Activated CD4-positive, CD25-positive, alpha-beta regulatory T cell treated with anti-CD3 and anti-CD28 coated beads, Interleukin-2, amount 50 U/mL, for 24 hours (primary cell): ENCODE results near the gene PAPLN.

ENCODE experiments used
- ATAC-seq, 2 donors: fragments of 150-1000 bp; cut with Tn5 transposase; one replicate each; pipeline ENCODE4 v1.10.0; 2021; ENCODE audit warnings: mild to moderate bottlenecking in 1 of 2, moderate library complexity in 1 of 2

PAPLN gene

GRCh38 chr14:73248108-73248868 is 11.0 kb downstream of the PAPLN start:
- no peak for ATAC-seq

GRCh38 chr14:73249108-73249507 is 11.8 kb downstream of the PAPLN start:
- no peak for ATAC-seq

DNA sequence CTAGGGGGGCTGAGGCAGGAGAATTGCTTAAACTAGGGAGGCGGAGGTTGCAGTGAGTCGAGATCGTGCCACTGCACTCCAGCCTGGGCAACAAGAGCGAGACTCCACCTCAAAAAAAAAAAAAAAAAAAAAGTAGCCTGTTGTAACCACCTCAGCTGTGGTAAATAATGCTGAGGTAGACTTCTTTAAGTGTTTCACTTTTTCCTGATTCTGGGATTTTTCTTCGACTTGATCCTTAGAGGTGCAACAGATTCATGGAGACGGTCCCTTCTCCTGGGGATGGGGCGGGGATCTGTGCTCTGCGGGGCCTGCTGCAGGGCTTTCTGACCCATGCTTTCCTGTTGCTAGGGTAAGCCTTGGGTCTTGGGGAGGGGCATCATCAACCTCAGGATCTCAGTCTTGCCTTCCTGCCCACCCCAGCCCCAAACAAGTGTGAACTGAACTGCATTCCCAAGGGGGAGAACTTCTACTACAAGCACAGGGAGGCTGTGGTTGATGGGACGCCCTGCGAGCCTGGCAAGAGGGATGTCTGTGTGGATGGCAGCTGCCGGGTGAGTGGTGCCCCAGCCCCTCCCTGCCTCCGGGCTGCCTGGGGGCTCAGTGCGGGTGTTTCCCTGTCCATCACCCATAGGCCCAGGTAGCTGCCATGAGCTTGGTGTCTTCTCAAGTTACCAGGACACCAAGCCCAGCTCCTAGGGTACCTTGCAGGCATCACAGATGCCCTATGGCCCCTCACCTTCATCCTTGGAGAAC is 12.4 kb downstream of the PAPLN start:
- no peak for ATAC-seq

DNA sequence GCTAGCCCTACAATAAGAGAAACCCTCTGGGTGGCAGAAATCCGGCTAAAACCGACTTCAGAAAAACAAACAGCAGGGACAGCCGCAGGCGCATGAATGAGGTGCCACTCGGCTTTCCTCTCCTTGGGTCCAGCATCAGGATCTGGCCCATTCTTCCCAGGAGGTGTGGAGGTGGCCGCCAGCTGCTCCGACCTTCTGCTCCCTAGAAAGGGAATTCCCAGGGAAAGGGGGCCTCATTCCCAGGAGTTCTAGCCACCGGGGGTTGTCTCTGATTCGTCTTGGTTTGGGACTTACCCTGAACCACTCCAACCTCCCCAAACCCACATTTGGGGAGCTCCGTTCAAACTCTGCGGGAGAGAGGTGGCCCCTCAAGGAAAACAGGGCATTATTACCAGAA is 13.0 kb downstream of the PAPLN start:
- no peak for ATAC-seq

GRCh38 chr14:73250781-73251500 is 13.6 kb downstream of the PAPLN start:
- no peak for ATAC-seq

- ATAC-seq = no peak
Measured at GRCh38 chr14:73251516-73252215, 14.4 kb downstream of the PAPLN start.

GRCh38 chr14:73252491-73253322 is 15.4 kb downstream of the PAPLN start:
- no peak for ATAC-seq

GRCh38 chr14:73253323-73253610 is 16.0 kb downstream of the PAPLN start:
- ATAC-seq = no peak

DNA sequence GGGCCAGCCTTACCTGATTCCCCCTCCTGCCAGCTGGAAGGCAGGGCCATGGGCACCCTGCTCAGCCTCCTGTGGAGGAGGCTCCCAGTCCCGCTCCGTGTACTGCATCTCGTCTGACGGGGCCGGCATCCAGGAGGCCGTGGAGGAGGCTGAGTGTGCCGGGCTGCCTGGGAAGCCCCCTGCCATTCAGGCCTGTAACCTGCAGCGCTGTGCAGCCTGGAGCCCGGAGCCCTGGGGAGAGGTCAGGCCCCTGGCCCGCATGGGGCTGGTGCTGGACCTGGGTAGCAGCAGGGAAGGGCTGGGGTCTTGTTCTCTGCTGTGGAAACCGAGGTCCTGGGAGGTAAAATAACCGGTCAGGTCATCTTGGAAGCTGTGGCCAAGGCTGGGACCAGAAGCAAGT is 16.4 kb downstream of the PAPLN start:
- no peak for ATAC-seq

DNA sequence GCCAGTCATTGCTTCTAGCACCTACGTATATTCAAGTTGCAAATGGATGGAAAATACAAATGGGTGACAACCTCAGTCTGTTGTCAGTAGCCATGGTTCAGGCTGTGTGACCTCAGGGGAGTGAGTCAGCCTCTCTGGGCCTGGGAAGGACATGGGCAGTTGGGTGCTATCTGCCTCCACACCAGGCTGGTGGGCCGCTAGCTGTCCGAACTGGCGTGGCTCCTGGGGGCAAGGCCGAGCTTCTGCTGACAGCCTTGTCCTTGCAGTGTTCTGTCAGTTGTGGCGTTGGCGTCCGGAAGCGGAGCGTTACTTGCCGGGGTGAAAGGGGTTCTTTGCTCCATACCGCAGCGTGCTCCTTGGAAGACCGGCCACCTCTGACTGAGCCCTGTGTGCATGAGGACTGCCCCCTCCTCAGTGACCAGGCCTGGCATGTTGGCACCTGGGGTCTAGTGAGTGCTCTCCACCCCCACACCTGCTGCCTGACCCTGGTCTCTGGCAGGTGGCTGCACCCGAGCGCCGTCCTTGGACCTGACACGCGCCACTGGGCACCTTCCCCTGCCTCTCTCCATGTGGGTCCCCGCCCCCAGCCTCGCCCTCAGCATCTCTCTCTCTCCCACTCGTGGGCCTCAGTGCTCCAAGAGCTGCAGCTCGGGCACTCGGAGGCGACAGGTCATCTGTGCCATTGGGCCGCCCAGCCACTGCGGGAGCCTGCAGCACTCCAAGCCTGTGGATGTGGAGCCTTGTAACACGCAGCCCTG is 17.1 kb downstream of the PAPLN start:
- ATAC-seq = no peak

- no peak for ATAC-seq
Measured at GRCh38 chr14:73255005-73255400, 17.7 kb downstream of the PAPLN start.

GRCh38 chr14:73255693-73256225 is 18.5 kb downstream of the PAPLN start:
- no peak for ATAC-seq

DNA sequence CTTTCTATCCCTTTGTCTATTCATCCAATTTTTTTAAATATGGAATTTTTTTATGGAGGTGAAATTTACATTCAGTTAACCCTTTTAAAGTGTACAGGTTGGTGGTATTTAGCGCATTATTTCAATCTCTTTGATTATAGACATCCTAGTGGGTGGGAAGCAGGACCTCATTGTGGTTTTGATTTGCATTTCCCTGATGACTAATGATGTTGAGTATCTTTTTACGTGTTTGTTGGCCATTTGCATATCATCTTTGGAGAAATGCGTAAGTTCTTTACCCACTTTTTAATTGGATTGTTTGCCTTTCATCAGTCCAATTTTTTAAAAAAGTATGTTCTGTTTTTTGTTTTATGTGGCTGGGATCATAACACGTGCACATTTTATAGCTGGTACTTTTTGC is 20.8 kb downstream of the PAPLN start:
- ATAC-seq = peak in 1 of 2 donors; percentile 28

- no peak for ATAC-seq
Measured at GRCh38 chr14:73258845-73259611, 21.7 kb downstream of the PAPLN start.

DNA sequence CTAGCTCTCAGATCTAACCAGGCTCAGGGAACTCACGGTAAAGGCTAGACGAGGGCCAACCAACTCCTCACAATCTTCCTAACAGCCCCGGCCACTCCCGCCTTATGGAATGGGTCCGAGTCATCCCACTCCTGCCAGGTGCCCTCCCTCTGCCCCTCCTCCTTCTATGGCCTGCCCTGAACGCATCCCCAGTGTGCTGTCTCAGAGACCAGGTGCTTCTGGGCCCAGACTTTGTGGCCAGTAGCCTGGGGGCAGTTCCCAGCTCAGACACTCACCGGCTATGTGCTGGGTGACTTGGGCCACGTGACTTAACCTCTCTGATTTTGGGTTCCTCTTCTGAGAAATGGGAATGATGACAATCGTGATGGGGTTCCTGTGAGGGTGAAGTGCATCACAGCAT is 22.5 kb downstream of the PAPLN start:
- ATAC-seq = no peak

GRCh38 chr14:73260574-73260973 is 23.3 kb downstream of the PAPLN start:
- ATAC-seq = no peak

DNA sequence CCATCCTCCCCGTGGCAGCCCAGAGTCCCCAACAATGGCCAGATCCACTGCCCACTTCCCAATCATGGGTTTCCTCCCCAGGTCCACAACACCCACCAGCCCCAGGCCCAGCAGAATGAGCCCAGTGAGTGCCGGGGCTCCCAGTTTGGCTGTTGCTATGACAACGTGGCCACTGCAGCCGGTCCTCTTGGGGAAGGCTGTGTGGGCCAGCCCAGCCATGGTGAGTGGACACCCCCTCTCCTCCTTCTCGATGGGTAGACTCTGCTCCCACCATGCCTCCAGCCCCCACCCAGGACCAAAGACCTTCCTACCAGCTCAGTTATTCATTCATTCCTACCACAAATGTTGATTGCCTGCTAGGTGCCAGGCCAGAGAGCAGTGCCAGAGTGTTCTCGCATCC is 23.8 kb downstream of the PAPLN start:
- ATAC-seq = no peak

GRCh38 chr14:73261520-73262426 is 24.5 kb downstream of the PAPLN start:
- no peak for ATAC-seq
